ENCODE measurements around the gene TAMALIN.
"Not testable (repeated sequence)": the region's sequence is repeated elsewhere in the genome, so short reads cannot be mapped to it uniquely, and the experiment has no call there.

The TAMALIN gene

GRCh38 chr12:52006726-52007157 is at the start of gene TAMALIN:
TSS of gene TAMALIN (plus strand) at chr12:52006946. CDS start at chr12:52007020, 74 bp downstream.
- no peak for DNase-seq (ENCODE audit: low spot score)

- no peak for DNase-seq (ENCODE audit: low spot score)
Measured at GRCh38 chr12:51958542-51958941, 48.2 kb upstream of the TAMALIN start.

- DNase-seq (ENCODE audit: low spot score) = no peak
Measured at GRCh38 chr12:51959211-51959610, 47.5 kb upstream of the TAMALIN start.

GRCh38 chr12:51959921-51960320 is 46.8 kb upstream of the TAMALIN start:
- DNase-seq (ENCODE audit: low spot score) = no peak

GRCh38 chr12:51960488-51960887 is 46.3 kb upstream of the TAMALIN start:
- DNase-seq (ENCODE audit: low spot score) = no peak

GRCh38 chr12:51960890-51961289 is 45.9 kb upstream of the TAMALIN start:
- no peak for DNase-seq (ENCODE audit: low spot score)

- DNase-seq (ENCODE audit: low spot score) = no peak
Measured at GRCh38 chr12:51961834-51962233, 44.9 kb upstream of the TAMALIN start.

- DNase-seq (ENCODE audit: low spot score) = no peak
Measured at GRCh38 chr12:51962737-51963136, 44.0 kb upstream of the TAMALIN start.

- DNase-seq (ENCODE audit: low spot score) = no peak
Measured at GRCh38 chr12:51963477-51963876, 43.3 kb upstream of the TAMALIN start.

- no peak for DNase-seq (ENCODE audit: low spot score)
Measured at GRCh38 chr12:51969643-51970042, 37.1 kb upstream of the TAMALIN start.

GRCh38 chr12:51970904-51971646 is 35.7 kb upstream of the TAMALIN start:
- DNase-seq (ENCODE audit: low spot score) = no peak

GRCh38 chr12:51971679-51972421 is 34.9 kb upstream of the TAMALIN start:
- DNase-seq (ENCODE audit: low spot score) = no peak

- DNase-seq (ENCODE audit: low spot score) = no peak
Measured at GRCh38 chr12:51972422-51972812, 34.3 kb upstream of the TAMALIN start.

- DNase-seq (ENCODE audit: low spot score) = peak; percentile 38
Measured at GRCh38 chr12:51972849-51973273, 33.9 kb upstream of the TAMALIN start.

GRCh38 chr12:51973560-51973959 is 33.2 kb upstream of the TAMALIN start:
- no peak for DNase-seq (ENCODE audit: low spot score)

- no peak for DNase-seq (ENCODE audit: low spot score)
Measured at GRCh38 chr12:51974646-51975045, 32.1 kb upstream of the TAMALIN start.

GRCh38 chr12:51975196-51975595 is 31.6 kb upstream of the TAMALIN start:
- no peak for DNase-seq (ENCODE audit: low spot score)

- no peak for DNase-seq (ENCODE audit: low spot score)
Measured at GRCh38 chr12:51976376-51977160, 30.2 kb upstream of the TAMALIN start.

GRCh38 chr12:51977320-51977753 is 29.4 kb upstream of the TAMALIN start:
- DNase-seq (ENCODE audit: low spot score) = no peak

- DNase-seq (ENCODE audit: low spot score) = not testable (repeated sequence)
Measured at GRCh38 chr12:51979306-51979705, 27.4 kb upstream of the TAMALIN start.

GRCh38 chr12:51980051-51980808 is 26.5 kb upstream of the TAMALIN start:
- DNase-seq (ENCODE audit: low spot score) = peak; percentile 66

GRCh38 chr12:51980809-51981127 is 26.0 kb upstream of the TAMALIN start:
- DNase-seq (ENCODE audit: low spot score) = no peak

Data from globus pallidus (tissue), 1 donor.